B cell (primary cell): Measurements from ENCODE around the gene MUC5AC. TPM values are rescaled to one million over a fixed set of nuclear protein-coding genes. Genes with fewer than 3 reads are reported as not detected.
A peak's percentile ranks its signal among the peaks of the same experiment; 100 is the strongest.

ENCODE experiments used
- ATAC-seq: fragments of 200-7000 bp; cut with Tn5 transposase; one replicate; pipeline ENCODE4 v1.10.0; 2021; ENCODE audit warnings: low read depth, mild to moderate bottlenecking, moderate number of reproducible peaks, moderate library complexity
- CTCF ChIA-PET: fragments of 350-600 bp; sonication (Branson Sonifier 250); formaldehyde crosslinking; loops from one replicate; lab custom pipeline; 2021; ENCODE audit warnings: antibody characterized with exemption, inconsistent platforms; lab: Charles Lee
- POLR2A ChIA-PET: fragments of 350-600 bp; sonication (Branson Sonifier 250); formaldehyde crosslinking; loops from one replicate; lab custom pipeline; 2021; ENCODE audit warnings: antibody characterized with exemption; lab: Charles Lee
- DNase-seq: peaks from one replicate; pipeline ENCODE4 v3.0.0; 2013
- H2AFZ ChIP-seq: 2 replicates; pipeline ENCODE4 v1.6.1; 2012; ENCODE audit warnings: mild to moderate bottlenecking, low read depth, low read length; ENCODE audit not compliant: insufficient read depth, poor library complexity, severe bottlenecking
- H3K27ac ChIP-seq, 2 donors: 1 replicate in 1 of 2; 2 replicates in 1 of 2; pipeline ENCODE4 v1.5.1; 2012 to 2013; ENCODE audit warnings: low read length in 2 of 2, mild to moderate bottlenecking in 2 of 2, moderate library complexity in 1 of 2
- H3K27me3 ChIP-seq, 4 experiments: fragments of 200-600 bp in 1 of 4; sonication (generic) in 1 of 4; replicated peaks in 1 of 4; 1 replicate in 2 of 4; 2 replicates in 2 of 4; pipeline versions ENCODE4 v1.6.1 to v1.7.0; 2013 to 2016; ENCODE audit warnings: low read length in 3 of 4, mild to moderate bottlenecking in 2 of 4, mixed read lengths in 1 of 4, moderate library complexity in 1 of 4; ENCODE audit not compliant: insufficient read depth in 4 of 4, control insufficient read depth in 3 of 4; ENCODE audit errors: control extremely low read depth in 1 of 4
- H3K36me3 ChIP-seq, 2 experiments: replicated peaks in 1 of 2; 1 replicate in 1 of 2; 2 replicates in 1 of 2; pipeline versions ENCODE4 v1.6.1 to v1.7.1; 2013; ENCODE audit warnings: low read length in 1 of 2; ENCODE audit not compliant: insufficient read depth in 2 of 2, control insufficient read depth in 1 of 2; ENCODE audit errors: control extremely low read depth in 1 of 2, extremely low read depth in 1 of 2
- H3K4me1 ChIP-seq, 2 donors: fragments of 200-600 bp in 1 of 2; sonication (generic) in 1 of 2; 1 replicate in 1 of 2; 2 replicates in 1 of 2; pipeline versions ENCODE4 v1.5.1 to v1.6.1; 2013 to 2017; ENCODE audit warnings: low read length in 2 of 2; ENCODE audit not compliant: control insufficient read depth in 2 of 2, insufficient read depth in 2 of 2
- H3K4me2 ChIP-seq: replicated peaks from 2 replicates; pipeline ENCODE3; 2012; ENCODE audit warnings: mild to moderate bottlenecking, low read depth, low read length; ENCODE audit not compliant: poor library complexity, severe bottlenecking
- H3K4me3 ChIP-seq, 5 experiments: fragments of 200-600 bp in 1 of 5; sonication (generic) in 1 of 5; 1 replicate in 3 of 5; 2 replicates in 2 of 5; pipeline versions ENCODE4 v1.5.1 to v1.7.0; 2011 to 2016; ENCODE audit warnings: low read length in 4 of 5, mild to moderate bottlenecking in 4 of 5, low read depth in 2 of 5, control low read depth in 1 of 5, moderate library complexity in 1 of 5; ENCODE audit not compliant: insufficient read depth in 1 of 5; ENCODE audit errors: control extremely low read depth in 1 of 5, extremely low read depth in 1 of 5
- H3K79me2 ChIP-seq: fragments of 200-600 bp; sonication (generic); one replicate; pipeline ENCODE4 v1.6.0; 2016; ENCODE audit warnings: low read length; ENCODE audit not compliant: control insufficient read depth, insufficient read depth
- H3K9ac ChIP-seq: fragments of 200-600 bp; sonication (generic); 2 replicates; pipeline ENCODE4 v1.6.1; 2017; ENCODE audit warnings: mild to moderate bottlenecking, low read length, moderate library complexity
- H3K9me3 ChIP-seq, 3 donors: one replicate each; pipeline versions ENCODE4 v1.6.1 to v1.7.1; 2013; ENCODE audit warnings: low read length in 2 of 3; ENCODE audit not compliant: control insufficient read depth in 2 of 3, insufficient read depth in 1 of 3; ENCODE audit errors: control extremely low read depth in 1 of 3
- H4K20me1 ChIP-seq: 2 replicates; pipeline ENCODE4 v1.6.0; 2012; ENCODE audit warnings: mild to moderate bottlenecking, low read length; ENCODE audit not compliant: insufficient read depth, control insufficient read depth, poor library complexity, severe bottlenecking
- H3K27ac Mint-ChIP-seq: one replicate; pipeline ENCODE4 v1.8.0; 2021; ENCODE audit warnings: mixed read lengths
- H3K27me3 Mint-ChIP-seq: one replicate; pipeline ENCODE4 v1.8.0; 2021; ENCODE audit warnings: mixed read lengths
- H3K4me1 Mint-ChIP-seq: one replicate; pipeline ENCODE4 v1.8.0; 2021; ENCODE audit warnings: mixed read lengths
- H3K4me3 Mint-ChIP-seq: one replicate; pipeline ENCODE4 v1.8.0; 2021; ENCODE audit warnings: mixed read lengths
- H3K9me3 Mint-ChIP-seq: one replicate; pipeline ENCODE4 v1.8.0; 2022; ENCODE audit warnings: mixed read lengths; ENCODE audit not compliant: insufficient read depth
- CTCF ChIP-seq: fragments of 200-600 bp; IDR thresholded peaks from one replicate; pipeline ENCODE4 v1.8.0; 2022; ENCODE audit warnings: antibody characterized with exemption, mild to moderate bottlenecking
- EZH2 ChIP-seq: IDR thresholded peaks from 2 replicates; pipeline ENCODE4 v1.6.1; 2012; ENCODE audit warnings: borderline replicate concordance, low read depth, mild to moderate bottlenecking, moderate library complexity, low read length; ENCODE audit not compliant: insufficient read depth, poor library complexity, severe bottlenecking
- whole genome bisulfite sequencing: methylation state at CpG from one replicate; pipeline ENCODE4 v1.1.5; 2013; ENCODE audit warnings: missing lambda C conversion rate; ENCODE audit not compliant: insufficient coverage; 5-methylcytosine and 5-hydroxymethylcytosine counted together
- intact Hi-C: fragments of 100-400 bp; cut with micrococcal nuclease; formaldehyde crosslinking; loops from one replicate; pipeline ENCODE4 v1.10.0; 2022
- polyA plus RNA-seq: library from polyadenylated mRNA; depleted of rRNA; stranded (reverse); fragments of >200 nt; gene quantifications from 2 replicates; pipeline ENCODE4 v1.2.3, GENCODE V29; 2012
- total RNA-seq, 2 donors: library from RNA; stranded (reverse); fragments of 120-200 nt in 1 of 2; gene quantifications; 1 replicate in 1 of 2; 2 replicates in 1 of 2; pipeline versions ENCODE4 v1.2.3 to v1.2.4, GENCODE V29; 2013 to 2022

The MUC5AC gene
- total and polyA plus RNA-seq, 2 donors (not counting 1 experiment from before 2014, with no cell fraction given), result not detected

- no peak overlapping the region for H2AFZ ChIP-seq
- no peak overlapping the region for H3K4me2 ChIP-seq
- ChIA-PET CTCF (no interaction called here), POLR2A (no interaction called here)
- no peak overlapping the region for H3K4me3 ChIP-seq
- no peak overlapping the region for H3K27ac Mint-ChIP-seq
- H3K27me3 ChIP-seq, result peaks cover 0 to 7% (median 0%) of the 10 kb centered on the region in 4 experiments
- no peaks in the 10 kb centered on the region for H3K27me3 Mint-ChIP-seq
- intact Hi-C loops, result no loop called here
- no peaks in the 10 kb centered on the region for H3K79me2 ChIP-seq
- H3K36me3 ChIP-seq, result no peaks in the 10 kb centered on the region
- H3K4me1 ChIP-seq, result peaks cover 3 to 7% of the 10 kb centered on the region in 2 donors
- no peak overlapping the region for H3K4me3 Mint-ChIP-seq
- H3K9me3 Mint-ChIP-seq, result peaks cover 12% of the 10 kb centered on the region
- H3K9ac ChIP-seq, result no peak overlapping the region
- H3K4me1 Mint-ChIP-seq, result peaks cover 3% of the 10 kb centered on the region
- H3K27ac ChIP-seq, result no peak overlapping the region
- H4K20me1 ChIP-seq, result no peaks in the 10 kb centered on the region
- 100% methylated on average over 6 of the region's 6 CpGs for WGBS
- TF ChIP-seq EZH2 (no peak), CTCF (no peak)
- no peak for ATAC-seq
- peaks cover 0 to 16% (median 14%) of the 10 kb centered on the region in 3 donors for H3K9me3 ChIP-seq
- DNase-seq, result peak; percentile 2
Observed at GRCh38 chr11:1147792-1148191, 10.0 kb upstream of the MUC5AC start.

- ATAC-seq (no peak), DNase-seq (peak; percentile 1)
- Histone ChIP-seq H3K9ac (no peak overlapping the region), H3K4me2 (no peak overlapping the region), H3K4me1 (peaks cover 3 to 8% of the 10 kb centered on the region in 2 donors), H3K4me3 (no peak overlapping the region), H4K20me1 (no peaks in the 10 kb centered on the region), H3K79me2 (no peaks in the 10 kb centered on the region), H2AFZ (no peak overlapping the region), H3K27ac (no peak overlapping the region), H3K36me3 (no peaks in the 10 kb centered on the region), H3K9me3 (peaks cover 0 to 16% (median 5%) of the 10 kb centered on the region in 3 donors), H3K27me3 (peaks cover 0 to 8% (median 0%) of the 10 kb centered on the region in 4 experiments)
- 83% methylated on average over 7 of the region's 8 CpGs for WGBS
- CTCF ChIA-PET, result no interaction called here
- peaks cover 5% of the 10 kb centered on the region for H3K9me3 Mint-ChIP-seq
- no peak for TF ChIP-seq CTCF
- no peak for TF ChIP-seq EZH2
- H3K27me3 Mint-ChIP-seq, result no peaks in the 10 kb centered on the region
- intact Hi-C loops, result no loop called here
- H3K4me1 Mint-ChIP-seq, result peaks cover 3% of the 10 kb centered on the region
- H3K4me3 Mint-ChIP-seq, result no peak overlapping the region
- no peak overlapping the region for H3K27ac Mint-ChIP-seq
- POLR2A ChIA-PET, result no interaction called here
Observed at GRCh38 chr11:1148752-1149180, 9.0 kb upstream of the MUC5AC start.
